Esophagus muscularis mucosa (tissue), 4 donors: Measurements from ENCODE around the gene MKI67. TPM values are rescaled to one million over a fixed set of nuclear protein-coding genes. Genes with fewer than 3 reads are reported as not detected.

ENCODE experiments used
- DNase-seq: peaks from one replicate; pipeline ENCODE4 v3.0.0-alpha.2; 2017; ENCODE audit errors: extremely low spot score
- H3K27ac ChIP-seq, 4 donors: fragments of 200-600 bp; sonication (generic); replicated peaks in 1 of 4; 1 replicate in 3 of 4; 2 replicates in 1 of 4; pipeline ENCODE4 v1.5.1; 2016 to 2019; ENCODE audit warnings: mild to moderate bottlenecking in 1 of 4
- H3K27me3 ChIP-seq, 4 donors: fragments of 200-600 bp; sonication (generic); one replicate each; pipeline versions ENCODE4 v1.5.1 to v1.6.0; 2016 to 2019
- H3K36me3 ChIP-seq, 4 donors: fragments of 200-600 bp; sonication (generic); one replicate each; pipeline ENCODE4 v1.5.1; 2016 to 2019
- H3K4me1 ChIP-seq, 4 donors: fragments of 200-600 bp; sonication (generic); one replicate each; pipeline ENCODE4 v1.5.1; 2016 to 2019
- H3K4me3 ChIP-seq, 4 donors: fragments of 200-600 bp; sonication (generic); 1 replicate in 2 of 4; 2 replicates in 2 of 4; pipeline ENCODE4 v1.5.1; 2016 to 2019; ENCODE audit warnings: mild to moderate bottlenecking in 4 of 4, moderate library complexity in 1 of 4
- H3K9me3 ChIP-seq, 4 donors: fragments of 200-600 bp; sonication (generic); 1 replicate in 3 of 4; 2 replicates in 1 of 4; pipeline ENCODE4 v1.5.1; 2016 to 2019
- CTCF ChIP-seq, 3 experiments: fragments of 200-600 bp in 2 of 3; fragments of 450-650 bp in 1 of 3; sonication (generic) in 2 of 3; IDR thresholded peaks; one replicate each; pipeline ENCODE4 v1.5.1; 2017 to 2019; ENCODE audit warnings: antibody characterized with exemption in 3 of 3, mild to moderate bottlenecking in 2 of 3, moderate library complexity in 1 of 3
- EP300 ChIP-seq: sonication (generic); formaldehyde crosslinking; IDR thresholded peaks from one replicate; pipeline ENCODE4 v1.6.1; 2017; ENCODE audit warnings: antibody characterized with exemption
- POLR2A ChIP-seq: fragments of 450-650 bp; IDR thresholded peaks from one replicate; pipeline ENCODE4 v1.6.1; 2017; ENCODE audit warnings: antibody characterized with exemption, moderate library complexity, mild to moderate bottlenecking, low read depth
- POLR2AphosphoS5 ChIP-seq, 2 donors: sonication (generic); formaldehyde crosslinking; IDR thresholded peaks; one replicate each; pipeline ENCODE4 v1.6.1; 2017; ENCODE audit warnings: antibody characterized with exemption in 2 of 2
- WGBS: methylation state at CpG from one replicate; pipeline ENCODE4 v1.1.5; 2018; 5-methylcytosine and 5-hydroxymethylcytosine counted together
- intact Hi-C: fragments of 100-400 bp; cut with DNase I; formaldehyde crosslinking; loops from one replicate; pipeline ENCODE4 v1.15.1; 2023
- total RNA-seq, 4 donors: library from RNA; depleted of rRNA; stranded (reverse); fragments of >200 nt; gene quantifications; one replicate each; pipeline versions ENCODE4 v1.1.0 to v1.2.1, GENCODE V29; 2016

The MKI67 gene
- total RNA-seq, 4 donors from 2014 or later, result 0.17 to 1.2 (median 0.87) TPM

- Histone ChIP-seq H3K9me3 (no peaks in the 10 kb centered on the region), H3K4me3 (no peak overlapping the region), H3K27ac (no peak overlapping the region), H3K36me3 (no peaks in the 10 kb centered on the region), H3K27me3 (peaks cover 0 to 66% (median 43%) of the 10 kb centered on the region in 4 donors), H3K4me1 (peaks cover 12 to 23% (median 21%) of the 10 kb centered on the region in 4 donors)
- intact Hi-C loops, result no loop called here
- TF ChIP-seq POLR2AphosphoS5 (IDR thresholded peaks at IDR 0.05) (no peak), CTCF (IDR thresholded peaks at IDR 0.05) (no peak), EP300 (no peak), POLR2A (no peak)
- no peak for DNase-seq
- 88% methylated on average over 2 of the region's 2 CpGs for WGBS
These were observed 3.3 kb downstream of the MKI67 start for GRCh38 chr10:128122931-128123330.

- DNase-seq, result no peak
- WGBS, result 94% methylated on average over 5 of the region's 5 CpGs
- H3K27ac ChIP-seq, result no peak overlapping the region
- H3K27me3 ChIP-seq, result peaks cover 0 to 69% (median 43%) of the 10 kb centered on the region in 4 donors
- intact Hi-C loops, result no loop called here
- TF ChIP-seq EP300, result no peak
- no peak for TF ChIP-seq POLR2A
- TF ChIP-seq POLR2AphosphoS5 (IDR thresholded peaks at IDR 0.05), result no peak
- TF ChIP-seq CTCF (IDR thresholded peaks at IDR 0.05), result no peak
- no peak overlapping the region for H3K4me3 ChIP-seq
- H3K9me3 ChIP-seq, result no peaks in the 10 kb centered on the region
- H3K4me1 ChIP-seq, result peaks cover 12 to 21% (median 20%) of the 10 kb centered on the region in 4 donors
- H3K36me3 ChIP-seq, result no peaks in the 10 kb centered on the region
These were observed 4.3 kb downstream of the MKI67 start for GRCh38 chr10:128121750-128122412.

GRCh38 chr10:128116851-128117615, 9.2 kb downstream of the MKI67 start:
- Histone ChIP-seq H3K4me1 (no peaks in the 10 kb centered on the region), H3K27me3 (peaks cover 0 to 25% (median 12%) of the 10 kb centered on the region in 4 donors), H3K36me3 (no peaks in the 10 kb centered on the region), H3K4me3 (no peak overlapping the region), H3K27ac (no peak overlapping the region), H3K9me3 (no peaks in the 10 kb centered on the region)
- DNase-seq, result no peak
- intact Hi-C loops, result no loop called here
- 90% methylated on average over 12 of the region's 13 CpGs for WGBS
- TF ChIP-seq EP300, result no peak
- no peak for TF ChIP-seq POLR2A
- no peak for TF ChIP-seq POLR2AphosphoS5 (IDR thresholded peaks at IDR 0.05)
- TF ChIP-seq CTCF (IDR thresholded peaks at IDR 0.05), result no peak

DNA sequence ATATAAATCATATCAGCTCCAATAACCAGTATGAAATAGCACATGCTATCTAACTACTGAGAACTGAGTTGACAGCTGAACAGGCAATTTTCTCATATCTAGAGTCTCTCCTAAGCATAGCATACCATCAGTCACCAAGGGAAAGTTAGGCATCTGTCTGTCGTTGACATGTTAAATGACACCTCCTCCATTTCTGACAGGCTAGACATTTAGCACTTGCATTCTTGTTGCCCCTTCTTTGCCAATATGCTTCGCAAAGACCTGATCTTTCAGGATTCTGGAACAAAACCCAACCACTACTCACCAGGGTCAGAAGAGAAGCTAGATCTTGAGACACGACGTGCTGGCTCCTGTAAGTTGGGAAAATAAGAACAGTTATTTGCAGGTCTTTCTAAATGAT, 10.0 kb downstream of the MKI67 start:
- intact Hi-C loops, result no loop called here
- Histone ChIP-seq H3K4me1 (no peaks in the 10 kb centered on the region), H3K4me3 (no peak overlapping the region), H3K9me3 (no peaks in the 10 kb centered on the region), H3K27me3 (peaks cover 0 to 19% (median 10%) of the 10 kb centered on the region in 4 donors), H3K36me3 (no peaks in the 10 kb centered on the region), H3K27ac (no peak overlapping the region)
- TF ChIP-seq POLR2A, result no peak
- TF ChIP-seq EP300, result no peak
- TF ChIP-seq CTCF (IDR thresholded peaks at IDR 0.05), result no peak
- no peak for TF ChIP-seq POLR2AphosphoS5 (IDR thresholded peaks at IDR 0.05)
- 93% methylated on average over 4 of the region's 4 CpGs for WGBS
- DNase-seq, result no peak
